GM21825 (cell line): Measurements from ENCODE around the gene NRK.
"Not testable (repeated sequence)": the region's sequence is repeated elsewhere in the genome, so short reads cannot be mapped to it uniquely, and the experiment has no call there.

Experiments
- ATAC-seq: cut with Tn5 transposase; IDR thresholded peaks from one replicate; pipeline ENCODE4 v1.9.1; 2021; ENCODE audit warnings: mild to moderate bottlenecking, moderate library complexity; ENCODE audit not compliant: unreplicated experiment

NRK gene

GRCh38 chrX:105876658-105877057, 54.3 kb downstream of the NRK start:
- ATAC-seq = no peak

DNA sequence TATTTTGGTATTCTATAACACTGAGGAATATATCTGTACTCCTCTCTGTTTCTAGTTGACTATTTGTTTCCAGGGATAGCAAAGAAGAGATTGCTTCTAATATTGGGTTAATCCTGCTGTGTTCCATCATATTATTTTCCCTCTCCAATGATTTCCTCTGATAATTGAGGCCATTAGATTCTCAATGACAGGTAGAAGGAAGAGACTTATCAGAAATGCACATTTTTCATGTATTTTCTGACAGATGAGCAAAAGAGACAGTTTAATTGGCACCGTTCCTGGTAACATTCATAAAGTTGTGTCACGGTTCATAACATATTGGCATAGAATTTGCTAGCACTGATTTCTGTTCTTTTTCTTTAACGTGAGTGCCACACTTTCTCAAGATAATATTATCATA, 58.2 kb downstream of the NRK start:
- no peak for ATAC-seq

GRCh38 chrX:105882581-105883275, 60.4 kb downstream of the NRK start:
- no peak for ATAC-seq

- no peak for ATAC-seq
Measured at GRCh38 chrX:105894721-105895120, 72.4 kb downstream of the NRK start.

DNA sequence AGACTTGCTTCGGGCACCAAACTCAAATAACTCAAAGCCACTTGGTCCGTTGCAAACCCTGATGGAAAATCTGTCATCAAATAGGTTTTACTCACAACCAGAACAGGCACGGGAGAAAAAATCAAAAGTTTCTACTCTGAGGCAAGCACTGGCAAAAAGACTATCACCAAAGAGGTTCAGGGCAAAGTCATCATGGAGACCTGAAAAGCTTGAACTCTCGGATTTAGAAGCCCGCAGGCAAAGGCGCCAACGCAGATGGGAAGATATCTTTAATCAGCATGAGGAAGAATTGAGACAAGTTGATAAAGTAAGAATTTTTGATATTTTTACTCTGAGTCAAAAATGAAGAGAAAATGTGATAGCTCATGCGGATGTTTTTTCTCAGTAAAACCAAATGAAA, 87.2 kb downstream of the NRK start:
- ATAC-seq = no peak

GRCh38 chrX:105910563-105911105, 88.3 kb downstream of the NRK start:
- no peak for ATAC-seq

DNA sequence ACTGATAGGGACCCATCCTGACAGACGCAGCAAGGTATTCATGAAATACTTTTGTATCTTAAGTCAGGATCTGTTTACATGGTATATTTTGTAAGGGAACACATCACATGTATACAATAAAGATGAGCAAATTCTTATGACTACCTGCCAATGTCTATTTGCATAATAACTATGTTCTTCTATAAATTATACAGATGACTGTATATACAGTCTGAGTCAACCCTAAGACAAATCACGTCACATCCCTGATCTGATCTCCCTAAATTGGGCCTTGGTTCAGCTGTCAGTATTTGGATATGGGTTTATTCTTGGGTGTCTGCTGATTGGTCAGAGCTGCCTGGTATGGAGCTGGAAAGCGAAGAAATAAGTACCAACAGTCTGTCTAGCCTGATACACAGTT, 122.9 kb downstream of the NRK start:
- ATAC-seq = no peak

- no peak for ATAC-seq
Measured at GRCh38 chrX:105969487-105969886, 147.1 kb downstream of the NRK start.

DNA sequence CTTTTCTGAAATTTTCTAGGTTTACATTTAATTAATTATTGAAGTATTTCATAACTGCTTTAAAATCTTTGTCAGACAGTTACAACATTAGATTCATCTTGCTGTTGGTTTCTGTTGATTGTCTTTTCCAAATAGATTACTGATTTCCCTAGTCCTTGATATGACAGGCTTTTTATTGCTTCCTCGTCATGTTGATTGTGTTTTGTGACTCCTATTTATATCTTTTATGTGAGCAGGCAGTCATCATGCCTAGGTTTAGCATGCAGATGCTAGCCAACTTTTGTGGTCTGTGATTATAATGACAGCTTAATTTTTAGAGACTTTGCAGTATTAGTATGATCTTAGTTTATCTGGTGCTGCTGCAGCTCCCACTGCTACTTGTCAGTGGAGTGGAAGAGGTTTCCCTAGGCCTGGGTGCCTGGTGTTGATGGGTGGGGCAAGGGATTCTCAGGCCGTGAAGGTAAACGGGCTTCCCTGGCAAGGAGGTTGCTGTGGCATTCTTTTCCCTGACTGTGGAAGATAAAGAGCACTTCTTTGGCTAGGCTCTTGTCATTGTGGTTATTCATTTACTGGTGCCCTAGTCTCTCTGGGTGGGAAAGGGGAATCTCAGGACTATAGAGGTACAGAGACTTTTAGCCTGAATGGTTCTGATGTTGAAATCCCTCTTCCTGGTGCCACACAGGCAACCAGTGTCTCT, 150.5 kb downstream of the NRK start:
- no peak for ATAC-seq

GRCh38 chrX:105973387-105973739, 151.0 kb downstream of the NRK start:
- no peak for ATAC-seq

GRCh38 chrX:105975382-105975781, 153.0 kb downstream of the NRK start:
- no peak for ATAC-seq

DNA sequence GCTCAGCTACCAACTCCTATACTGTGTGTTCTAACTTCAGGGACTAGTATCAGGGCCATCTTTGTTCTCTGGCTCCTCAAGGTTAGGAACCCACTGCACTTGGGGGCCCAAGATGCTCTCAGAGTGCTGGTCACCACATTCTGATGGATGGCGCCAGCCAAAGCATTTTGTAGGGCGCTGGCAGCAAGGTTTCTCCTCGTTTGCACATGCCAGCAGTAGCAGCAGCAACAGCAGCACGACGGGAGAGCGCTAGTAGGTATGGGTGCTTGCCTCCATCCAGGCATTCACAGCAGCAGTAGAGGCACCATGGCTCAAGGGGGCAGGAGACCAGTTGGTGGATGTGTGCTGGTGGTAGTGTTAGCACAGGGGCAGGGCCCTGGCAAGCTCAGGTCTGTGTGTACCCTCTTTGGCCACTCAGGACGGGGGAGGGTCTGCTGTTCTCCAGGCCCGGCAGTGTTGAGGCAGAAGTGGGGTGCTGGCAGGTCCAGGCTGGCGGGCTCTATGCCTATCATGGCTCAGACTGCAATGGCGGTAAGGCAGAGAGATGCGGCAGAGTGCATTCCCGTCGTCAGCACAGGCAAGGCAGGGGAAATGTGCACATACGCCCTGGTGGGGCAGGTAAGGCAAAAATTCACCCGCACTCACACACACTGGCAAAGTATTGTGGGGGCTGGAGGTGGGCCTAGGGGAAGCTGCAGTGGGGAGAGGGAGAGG, 159.6 kb downstream of the NRK start:
- no peak for ATAC-seq

DNA sequence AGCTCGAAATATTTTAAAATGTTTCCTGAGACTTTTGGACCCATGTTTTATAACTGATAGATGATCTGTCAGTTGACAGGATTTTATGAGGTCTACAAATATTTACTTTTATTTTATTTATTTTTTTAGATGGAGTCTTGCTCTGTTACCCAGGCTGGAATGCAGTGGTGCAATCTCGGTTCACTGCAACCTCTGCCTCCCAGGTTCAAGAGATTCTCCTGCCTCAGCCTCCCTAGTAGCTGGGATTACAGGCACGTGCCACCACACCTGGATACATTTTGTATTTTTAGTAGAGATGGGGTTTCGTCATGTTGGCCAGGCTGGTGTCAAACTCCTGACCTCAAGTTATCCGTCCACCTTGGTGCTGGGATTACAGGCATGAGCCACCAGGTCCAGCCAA, 166.1 kb downstream of the NRK start:
- not testable (repeated sequence) for ATAC-seq

GRCh38 chrX:105999294-105999693, 177.0 kb downstream of the NRK start:
- no peak for ATAC-seq

DNA sequence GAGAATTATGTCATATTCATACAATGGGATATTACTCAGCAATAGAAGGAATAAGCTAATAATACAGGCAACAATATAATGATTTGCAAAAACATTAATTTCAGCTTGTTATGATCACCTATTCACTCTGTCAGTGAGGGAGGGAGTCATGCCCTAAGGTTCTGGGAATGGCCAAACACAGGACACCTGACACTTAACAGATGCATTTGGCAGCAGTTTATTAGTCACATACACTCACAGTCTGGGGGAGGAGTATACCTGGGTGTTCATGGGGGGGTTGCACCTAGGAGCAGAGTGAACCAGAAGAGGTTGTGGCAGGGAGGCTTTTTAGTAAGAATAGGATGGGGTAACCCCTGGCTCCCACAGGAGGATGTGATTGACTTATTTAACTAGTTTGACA, 177.9 kb downstream of the NRK start:
- no peak for ATAC-seq

DNA sequence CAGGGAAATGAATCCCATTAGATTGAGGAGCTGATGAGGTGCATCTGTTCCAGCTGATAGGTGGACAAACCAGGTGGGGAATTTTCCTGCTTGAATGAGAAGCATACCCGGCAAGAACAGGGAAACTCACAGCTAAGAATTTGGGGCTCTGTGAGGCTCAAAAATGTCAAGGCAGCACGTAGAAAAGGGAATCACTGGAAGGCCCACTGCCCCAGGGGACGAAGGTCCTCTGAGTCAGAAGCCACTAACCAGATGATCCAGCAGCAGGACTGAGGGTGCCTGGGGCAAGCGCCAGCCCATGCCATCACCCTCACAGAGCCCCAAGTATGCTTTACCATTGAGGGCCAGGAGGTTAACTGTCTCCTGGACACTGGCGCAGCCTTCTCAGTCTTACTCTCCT, 178.3 kb downstream of the NRK start:
- ATAC-seq = not testable (repeated sequence)

DNA sequence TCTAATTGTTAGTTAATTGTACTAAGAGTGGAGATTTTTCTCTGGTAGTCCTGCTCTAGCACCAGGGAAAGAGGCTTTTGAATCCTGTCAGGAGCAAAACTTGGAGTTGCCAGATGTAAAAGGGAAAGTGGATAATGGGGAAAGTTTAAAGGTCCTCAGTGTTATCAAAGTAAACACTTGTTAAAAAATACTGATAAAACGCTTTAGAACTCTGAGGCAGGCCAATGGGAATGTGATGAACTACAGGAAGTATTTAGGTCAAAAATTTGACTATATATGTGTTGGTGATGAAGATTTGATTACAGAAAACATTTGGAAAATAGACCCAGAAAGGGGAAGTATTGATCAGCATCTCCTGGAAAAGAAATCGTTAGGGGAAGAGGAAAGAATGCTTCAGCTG, 183.3 kb downstream of the NRK start:
- no peak for ATAC-seq

GRCh38 chrX:106007815-106008214, 185.5 kb downstream of the NRK start:
- no peak for ATAC-seq
